ENCODE measurements around the gene PROX1.

PROX1 gene

GRCh38 chr1:214017191-214017982 lies 29.6 kb downstream of the PROX1 start:
- TF ChIP-seq EZH2phosphoT487 (IDR thresholded peaks at IDR 0.05; ENCODE audit: borderline replicate concordance, low read length) (no peak), CTCF (IDR thresholded peaks at IDR 0.05; ENCODE audit: low read depth, low read length, poor library complexity, severe bottlenecking) (no peak)
- Histone ChIP-seq H3K36me3 (ENCODE audit: control insufficient read depth, low read length) (peaks cover 14% of the 10 kb centered on the region), H3F3A (ENCODE audit: control insufficient read depth, insufficient read depth) (no peaks in the 10 kb centered on the region), H3K4me2 (ENCODE audit: low read length) (no peak overlapping the region), H4K20me1 (ENCODE audit: control insufficient read depth, insufficient read depth, low read depth, low read length) (no peaks in the 10 kb centered on the region), H3K4me1 (ENCODE audit: control insufficient read depth, low read length) (no peaks in the 10 kb centered on the region), H3K27me3 (ENCODE audit: control insufficient read depth, low read length) (no peaks in the 10 kb centered on the region), H3K9me2 (replicated peaks; ENCODE audit: control insufficient read depth, low read length) (no peaks in the 10 kb centered on the region), H3K79me2 (ENCODE audit: control insufficient read depth, low read length) (no peaks in the 10 kb centered on the region), H3K27ac (ENCODE audit: low read depth, low read length) (no peak overlapping the region), H3K4me3 (ENCODE audit: low read length) (no peak overlapping the region), H3K9me3 (ENCODE audit: control insufficient read depth, insufficient read depth, low read length) (no peaks in the 10 kb centered on the region)

GRCh38 chr1:214018386-214019268 lies 30.9 kb downstream of the PROX1 start:
- no peaks in the 10 kb centered on the region for H3K9me2 ChIP-seq (replicated peaks; ENCODE audit: control insufficient read depth, low read length)
- no peaks in the 10 kb centered on the region for H3K4me1 ChIP-seq (ENCODE audit: control insufficient read depth, low read length)
- H3K4me3 ChIP-seq (ENCODE audit: low read length): no peak overlapping the region
- no peaks in the 10 kb centered on the region for H3K27me3 ChIP-seq (ENCODE audit: control insufficient read depth, low read length)
- no peaks in the 10 kb centered on the region for H3F3A ChIP-seq (ENCODE audit: control insufficient read depth, insufficient read depth)
- no peaks in the 10 kb centered on the region for H3K9me3 ChIP-seq (ENCODE audit: control insufficient read depth, insufficient read depth, low read length)
- H4K20me1 ChIP-seq (ENCODE audit: control insufficient read depth, insufficient read depth, low read depth, low read length): no peaks in the 10 kb centered on the region
- H3K27ac ChIP-seq (ENCODE audit: low read depth, low read length): no peak overlapping the region
- no peaks in the 10 kb centered on the region for H3K79me2 ChIP-seq (ENCODE audit: control insufficient read depth, low read length)
- H3K4me2 ChIP-seq (ENCODE audit: low read length): no peak overlapping the region
- TF ChIP-seq CTCF (IDR thresholded peaks at IDR 0.05; ENCODE audit: low read depth, low read length, poor library complexity, severe bottlenecking): no peak
- TF ChIP-seq EZH2phosphoT487 (IDR thresholded peaks at IDR 0.05; ENCODE audit: borderline replicate concordance, low read length): no peak
- peaks cover 13% of the 10 kb centered on the region for H3K36me3 ChIP-seq (ENCODE audit: control insufficient read depth, low read length)

GRCh38 chr1:214019499-214019898 lies 31.7 kb downstream of the PROX1 start:
- H3K9me3 ChIP-seq (ENCODE audit: control insufficient read depth, insufficient read depth, low read length): no peaks in the 10 kb centered on the region
- H3K79me2 ChIP-seq (ENCODE audit: control insufficient read depth, low read length): no peaks in the 10 kb centered on the region
- no peaks in the 10 kb centered on the region for H3K27me3 ChIP-seq (ENCODE audit: control insufficient read depth, low read length)
- no peak overlapping the region for H3K4me2 ChIP-seq (ENCODE audit: low read length)
- peaks cover 13% of the 10 kb centered on the region for H3K36me3 ChIP-seq (ENCODE audit: control insufficient read depth, low read length)
- H4K20me1 ChIP-seq (ENCODE audit: control insufficient read depth, insufficient read depth, low read depth, low read length): no peaks in the 10 kb centered on the region
- H3K27ac ChIP-seq (ENCODE audit: low read depth, low read length): no peak overlapping the region
- H3K4me1 ChIP-seq (ENCODE audit: control insufficient read depth, low read length): no peaks in the 10 kb centered on the region
- H3F3A ChIP-seq (ENCODE audit: control insufficient read depth, insufficient read depth): no peaks in the 10 kb centered on the region
- TF ChIP-seq EZH2phosphoT487 (IDR thresholded peaks at IDR 0.05; ENCODE audit: borderline replicate concordance, low read length) (no peak), CTCF (IDR thresholded peaks at IDR 0.05; ENCODE audit: low read depth, low read length, poor library complexity, severe bottlenecking) (no peak)
- no peaks in the 10 kb centered on the region for H3K9me2 ChIP-seq (replicated peaks; ENCODE audit: control insufficient read depth, low read length)
- H3K4me3 ChIP-seq (ENCODE audit: low read length): no peak overlapping the region

Data from DOHH2 (cell line).